HUES64 (cell line): Measurements from ENCODE around the gene SRSF7. TPM values are rescaled to one million over a fixed set of nuclear protein-coding genes. Genes with fewer than 3 reads are reported as not detected.
"Not testable (repeated sequence)": the region's sequence is repeated elsewhere in the genome, so short reads cannot be mapped to it uniquely, and the experiment has no call there.

Experiments
- H3K27ac ChIP-seq: 2 replicates; pipeline ENCODE4 v1.7.0; 2013; ENCODE audit warnings: low read depth, low read length, inconsistent platforms
- H3K27me3 ChIP-seq: 2 replicates; pipeline ENCODE4 v1.6.1; 2013; ENCODE audit warnings: mild to moderate bottlenecking, low read length; ENCODE audit not compliant: insufficient read depth
- H3K36me3 ChIP-seq: 2 replicates; pipeline ENCODE4 v1.6.1; 2013; ENCODE audit warnings: mild to moderate bottlenecking, low read length; ENCODE audit not compliant: insufficient read depth
- H3K4me1 ChIP-seq: 2 replicates; pipeline ENCODE4 v1.6.1; 2013; ENCODE audit warnings: mild to moderate bottlenecking, low read length, moderate library complexity; ENCODE audit not compliant: insufficient read depth
- H3K4me3 ChIP-seq: 2 replicates; pipeline ENCODE4 v1.5.1; 2013; ENCODE audit warnings: mild to moderate bottlenecking, low read length, moderate library complexity
- H3K9ac ChIP-seq: 2 replicates; pipeline ENCODE4 v1.6.1; 2013; ENCODE audit warnings: mild to moderate bottlenecking, low read depth, low read length
- H3K9me3 ChIP-seq: 2 replicates; pipeline ENCODE4 v1.6.1; 2013; ENCODE audit warnings: low read depth, low read length; ENCODE audit not compliant: insufficient read depth
- WGBS: fragments of 150-250, 120-280 bp; methylation state at CpG from one replicate; pipeline ENCODE4 v1.1.7; 2013; ENCODE audit warnings: missing lambda C conversion rate; 5-methylcytosine and 5-hydroxymethylcytosine counted together
- polyA plus RNA-seq, 2 experiments: library from polyadenylated mRNA; stranded (reverse); fragments of 50-300 nt; gene quantifications; one replicate each; pipeline ENCODE4 v1.2.3, GENCODE V29; 2013

The SRSF7 gene
- 398 TPM for polyA plus RNA-seq (2013, experiment 1 of 2)
- 431 TPM for polyA plus RNA-seq (2013, experiment 2 of 2)

- Histone ChIP-seq H3K4me1 (peaks cover 16% of the 10 kb centered on the region), H3K9ac (peak within 1 kb of the TSS; percentile 100), H3K9me3 (no peaks in the 10 kb centered on the region), H3K27ac (peak within 1 kb of the TSS; percentile 90), H3K36me3 (peaks cover 41% of the 10 kb centered on the region), H3K27me3 (no peaks in the 10 kb centered on the region), H3K4me3 (peak within 1 kb of the TSS; percentile 93)
- WGBS: under 1% methylated on average over 68 of the region's 68 CpGs
Measured at GRCh38 chr2:38750891-38751595, at the start of gene SRSF7. Gene SRSF7, minus strand, starts transcription at chr2:38751361. Its CDS starts 105 bp downstream, at chr2:38751256.

- no peak overlapping the region for H3K4me3 ChIP-seq
- H3K9ac ChIP-seq: no peak overlapping the region
- no peaks in the 10 kb centered on the region for H3K4me1 ChIP-seq
- no peaks in the 10 kb centered on the region for H3K27me3 ChIP-seq
- 96% methylated on average over 3 of the region's 3 CpGs for WGBS
- peaks cover 5% of the 10 kb centered on the region; the same call in 1 of the 2 replicates for H3K36me3 ChIP-seq
- H3K27ac ChIP-seq: no peak overlapping the region
- no peaks in the 10 kb centered on the region for H3K9me3 ChIP-seq
Measured at GRCh38 chr2:38797953-38798352, 46.8 kb upstream of the SRSF7 start.

GRCh38 chr2:38797250-38797676 is 46.1 kb upstream of the SRSF7 start:
- no peaks in the 10 kb centered on the region for H3K9me3 ChIP-seq
- H3K9ac ChIP-seq: no peak overlapping the region
- WGBS: 94% methylated on average over 10 of the region's 10 CpGs
- no peak overlapping the region for H3K4me3 ChIP-seq
- no peaks in the 10 kb centered on the region for H3K4me1 ChIP-seq
- H3K27ac ChIP-seq: no peak overlapping the region
- H3K36me3 ChIP-seq: 0 out of 2 replicates have a peak, but pooled peaks cover 5% of the 10 kb centered on the region
- H3K27me3 ChIP-seq: no peaks in the 10 kb centered on the region

- 97% methylated on average over 7 of the region's 7 CpGs for WGBS
- H3K36me3 ChIP-seq, H3K4me3 ChIP-seq, H3K4me1 ChIP-seq, H3K27me3 ChIP-seq, H3K9me3 ChIP-seq, H3K9ac ChIP-seq, H3K27ac ChIP-seq: not testable (repeated sequence)
Measured at GRCh38 chr2:38795016-38795415, 43.9 kb upstream of the SRSF7 start.

GRCh38 chr2:38794235-38794946 is 43.2 kb upstream of the SRSF7 start:
- H3K9me3 ChIP-seq: no peaks in the 10 kb centered on the region
- 91% methylated on average over 7 of the region's 7 CpGs for WGBS
- no peak overlapping the region for H3K4me3 ChIP-seq
- no peak overlapping the region for H3K9ac ChIP-seq
- H3K36me3 ChIP-seq: no peaks in the 10 kb centered on the region
- H3K27ac ChIP-seq: no peak overlapping the region
- no peaks in the 10 kb centered on the region for H3K4me1 ChIP-seq
- no peaks in the 10 kb centered on the region for H3K27me3 ChIP-seq

- H3K4me3 ChIP-seq: no peak overlapping the region
- WGBS: 91% methylated on average over 3 of the region's 5 CpGs
- no peaks in the 10 kb centered on the region for H3K4me1 ChIP-seq
- H3K9me3 ChIP-seq: no peaks in the 10 kb centered on the region
- no peaks in the 10 kb centered on the region for H3K36me3 ChIP-seq
- H3K9ac ChIP-seq: no peak overlapping the region
- no peak overlapping the region for H3K27ac ChIP-seq
- no peaks in the 10 kb centered on the region for H3K27me3 ChIP-seq
Measured at GRCh38 chr2:38793511-38793910, 42.4 kb upstream of the SRSF7 start.

GRCh38 chr2:38792751-38793150 is 41.6 kb upstream of the SRSF7 start:
- no peaks in the 10 kb centered on the region for H3K27me3 ChIP-seq
- no peaks in the 10 kb centered on the region for H3K9me3 ChIP-seq
- H3K27ac ChIP-seq: no peak overlapping the region
- no peak overlapping the region for H3K4me3 ChIP-seq
- no peak overlapping the region for H3K9ac ChIP-seq
- WGBS: 46% methylated on average over 2 of the region's 2 CpGs
- H3K36me3 ChIP-seq: no peaks in the 10 kb centered on the region
- no peaks in the 10 kb centered on the region for H3K4me1 ChIP-seq

- not testable (repeated sequence) for H3K27me3 ChIP-seq, H3K27ac ChIP-seq, H3K9ac ChIP-seq, H3K4me1 ChIP-seq, H3K9me3 ChIP-seq, H3K4me3 ChIP-seq, H3K36me3 ChIP-seq
- 94% methylated on average over 7 of the region's 8 CpGs for WGBS
Measured at GRCh38 chr2:38792321-38792720, 41.2 kb upstream of the SRSF7 start.

- no peaks in the 10 kb centered on the region for H3K9me3 ChIP-seq
- H3K27me3 ChIP-seq: no peaks in the 10 kb centered on the region
- H3K36me3 ChIP-seq: no peaks in the 10 kb centered on the region
- no peak overlapping the region for H3K9ac ChIP-seq
- H3K27ac ChIP-seq: no peak overlapping the region
- H3K4me3 ChIP-seq: no peak overlapping the region
- 100% methylated on average over 1 of the region's 1 CpG for WGBS
- H3K4me1 ChIP-seq: no peaks in the 10 kb centered on the region
Measured at GRCh38 chr2:38791744-38792143, 40.6 kb upstream of the SRSF7 start.

- Histone ChIP-seq H3K9me3 (no peaks in the 10 kb centered on the region), H3K4me1 (peaks cover 4% of the 10 kb centered on the region), H3K27me3 (no peaks in the 10 kb centered on the region), H3K36me3 (no peaks in the 10 kb centered on the region), H3K27ac (no peak overlapping the region), H3K9ac (no peak overlapping the region), H3K4me3 (no peak overlapping the region)
- 91% methylated on average over 14 of the region's 14 CpGs for WGBS
Measured at GRCh38 chr2:38789691-38790090, 38.5 kb upstream of the SRSF7 start.

GRCh38 chr2:38788306-38788705 is 37.1 kb upstream of the SRSF7 start:
- Histone ChIP-seq H3K27me3 (no peaks in the 10 kb centered on the region), H3K9ac (no peak overlapping the region), H3K27ac (no peak overlapping the region), H3K36me3 (no peaks in the 10 kb centered on the region), H3K4me1 (peaks cover 9% of the 10 kb centered on the region), H3K4me3 (no peak overlapping the region), H3K9me3 (no peaks in the 10 kb centered on the region)
- WGBS: 89% methylated on average over 6 of the region's 6 CpGs
